LNCaP clone FGC (cell line): ENCODE data around the gene ZNF670.

Experiments
- DNase-seq: peaks from one replicate; pipeline ENCODE4 v3.0.0-alpha.2; 2011; ENCODE audit warnings: low read depth
- H3K4me3 ChIP-seq: 2 replicates; pipeline ENCODE4 v1.5.1; 2011; ENCODE audit warnings: mild to moderate bottlenecking, low read depth, low read length, control low read depth
- TF ChIP-seq, protein P1 (sequence below): IDR thresholded peaks from 2 replicates; pipeline ENCODE4 v1.5.1; 2012; ENCODE audit warnings: mild to moderate bottlenecking; ENCODE audit not compliant: control insufficient read depth, insufficient read depth; ENCODE audit errors: extremely low read depth

ZNF670 gene

GRCh38 chr1:247089616-247090375 is 11.2 kb upstream of the ZNF670 start:
- DNase-seq: no peak
- TF ChIP-seq, protein P1, sequence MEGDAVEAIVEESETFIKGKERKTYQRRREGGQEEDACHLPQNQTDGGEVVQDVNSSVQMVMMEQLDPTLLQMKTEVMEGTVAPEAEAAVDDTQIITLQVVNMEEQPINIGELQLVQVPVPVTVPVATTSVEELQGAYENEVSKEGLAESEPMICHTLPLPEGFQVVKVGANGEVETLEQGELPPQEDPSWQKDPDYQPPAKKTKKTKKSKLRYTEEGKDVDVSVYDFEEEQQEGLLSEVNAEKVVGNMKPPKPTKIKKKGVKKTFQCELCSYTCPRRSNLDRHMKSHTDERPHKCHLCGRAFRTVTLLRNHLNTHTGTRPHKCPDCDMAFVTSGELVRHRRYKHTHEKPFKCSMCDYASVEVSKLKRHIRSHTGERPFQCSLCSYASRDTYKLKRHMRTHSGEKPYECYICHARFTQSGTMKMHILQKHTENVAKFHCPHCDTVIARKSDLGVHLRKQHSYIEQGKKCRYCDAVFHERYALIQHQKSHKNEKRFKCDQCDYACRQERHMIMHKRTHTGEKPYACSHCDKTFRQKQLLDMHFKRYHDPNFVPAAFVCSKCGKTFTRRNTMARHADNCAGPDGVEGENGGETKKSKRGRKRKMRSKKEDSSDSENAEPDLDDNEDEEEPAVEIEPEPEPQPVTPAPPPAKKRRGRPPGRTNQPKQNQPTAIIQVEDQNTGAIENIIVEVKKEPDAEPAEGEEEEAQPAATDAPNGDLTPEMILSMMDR: no peak
- H3K4me3 ChIP-seq: no peak overlapping the region

DNA sequence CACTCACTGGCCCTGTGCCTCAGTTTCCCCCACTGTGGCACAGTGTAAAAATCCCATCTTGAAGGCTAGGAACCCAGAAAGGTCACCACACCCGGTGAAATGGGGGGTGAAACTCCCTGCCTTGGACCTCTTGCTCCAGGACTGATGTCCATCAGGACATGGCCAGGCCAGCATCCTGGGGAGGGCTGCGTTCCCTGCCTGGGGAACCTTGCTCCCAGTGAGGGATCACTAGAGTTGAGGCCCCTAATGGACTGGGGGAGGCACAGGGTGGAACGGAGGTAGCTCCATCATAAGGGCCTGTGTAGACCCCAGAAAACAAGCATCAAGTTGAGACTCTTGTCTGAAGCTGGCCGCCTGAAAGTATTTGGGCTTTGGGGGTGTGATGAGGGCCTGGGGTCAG is 10.4 kb upstream of the ZNF670 start:
- H3K4me3 ChIP-seq: no peak overlapping the region
- TF ChIP-seq, protein P1: no peak
- DNase-seq: no peak

- DNase-seq: no peak
- no peak overlapping the region for H3K4me3 ChIP-seq
- TF ChIP-seq, protein P1: no peak
These were observed 8.6 kb upstream of the ZNF670 start for GRCh38 chr1:247087256-247087655.

GRCh38 chr1:247085310-247085709 is 6.7 kb upstream of the ZNF670 start:
- no peak overlapping the region for H3K4me3 ChIP-seq
- no peak for DNase-seq
- TF ChIP-seq, protein P1: no peak

DNA sequence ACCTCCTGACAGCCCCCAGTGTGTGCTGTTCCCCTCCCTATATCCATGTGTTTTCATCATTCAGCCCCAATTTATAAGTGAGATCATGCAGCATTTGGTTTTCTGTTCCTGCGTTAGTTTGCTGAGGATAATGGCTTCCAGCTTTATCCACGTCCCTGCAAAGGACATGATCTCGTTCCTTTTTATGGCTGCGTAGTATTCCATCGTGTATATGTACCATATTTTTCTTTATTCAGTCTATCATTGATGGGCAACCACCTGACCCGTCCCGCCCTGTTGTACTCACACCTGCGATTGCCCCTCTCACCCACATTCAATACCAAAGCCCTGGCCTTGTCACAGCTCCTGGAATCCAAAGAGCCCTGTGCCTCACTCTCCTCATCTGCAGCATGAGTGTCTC is 6.2 kb upstream of the ZNF670 start:
- TF ChIP-seq, protein P1: no peak

DNA sequence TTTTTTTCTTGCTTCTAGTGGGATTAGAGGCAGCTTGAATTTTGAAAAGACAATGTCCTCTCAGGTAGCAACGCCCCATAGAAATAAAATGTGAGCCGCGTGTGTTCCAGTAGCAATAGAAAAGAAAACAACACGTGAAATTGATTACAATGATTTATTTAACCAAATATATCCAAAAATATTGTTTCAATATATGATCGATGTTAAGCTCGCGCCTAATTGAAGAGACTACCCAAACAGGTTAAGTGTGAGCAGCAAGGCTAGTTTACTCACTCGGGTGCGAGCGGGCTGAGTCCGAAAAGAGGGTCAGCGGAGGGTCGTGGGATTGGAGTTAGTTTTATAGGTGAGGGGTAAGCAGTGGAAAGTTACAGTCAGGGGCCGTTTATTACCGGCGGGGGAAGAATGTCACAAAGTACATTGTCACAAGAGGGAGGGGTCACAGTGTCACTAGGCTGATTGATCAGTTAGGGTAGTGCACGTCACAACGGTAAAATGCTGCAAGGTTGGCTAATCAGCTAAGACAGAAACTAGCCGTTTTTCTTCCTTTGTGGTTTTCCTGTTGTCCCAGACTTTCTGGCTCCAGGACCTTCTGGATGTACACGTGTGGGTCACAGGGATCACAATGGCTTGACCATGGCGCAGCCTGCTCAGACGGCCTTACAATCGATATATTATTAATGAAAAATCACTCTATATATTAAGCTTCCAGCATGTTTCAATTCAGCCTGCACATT is 697 bp upstream of the ZNF670 start:
- no peak for DNase-seq
- H3K4me3 ChIP-seq: peak overlapping the region; percentile 88

More for the DNA sequence above, 6.2 kb upstream of the ZNF670 start:
- DNase-seq: no peak
- H3K4me3 ChIP-seq: no peak overlapping the region

More for the DNA sequence above, 697 bp upstream of the ZNF670 start:
- TF ChIP-seq, protein P1: no peak
